HEK293 (cell line): Measurements from ENCODE around the gene MTMR11.

ENCODE experiments used
- CTCF ChIA-PET: fragments of 350-600 bp; formaldehyde crosslinking; extraction: SDS; loops from one replicate; lab custom pipeline; 2021; ENCODE audit warnings: antibody characterized with exemption; lab: Yijun Ruan, JAX
- POLR2A ChIA-PET: fragments of 300-600 bp; formaldehyde crosslinking; extraction: SDS; loops from one replicate; lab custom pipeline; 2020; ENCODE audit warnings: antibody characterized with exemption, inconsistent platforms; lab: Yijun Ruan, JAX
- H3K27ac ChIP-seq: fragments of 200-500 bp; sonication (Bioruptor generic); 2 replicates; pipeline ENCODE4 v1.5.1; 2014; ENCODE audit warnings: low read depth, low read length, control low read depth, inconsistent platforms; ENCODE audit errors: extremely low read depth
- H3K36me3 ChIP-seq, 2 experiments: fragments of 200-500 bp in 1 of 2; sonication (Bioruptor generic) in 1 of 2; 1 replicate in 1 of 2; 2 replicates in 1 of 2; pipeline ENCODE4 v1.5.1; 2014 to 2017; ENCODE audit warnings: inconsistent platforms in 2 of 2, low read length in 2 of 2; ENCODE audit not compliant: control insufficient read depth in 2 of 2, insufficient read depth in 1 of 2
- H3K4me1 ChIP-seq: fragments of 200-500 bp; sonication (Bioruptor generic); 2 replicates; pipeline ENCODE4 v1.5.1; 2014; ENCODE audit warnings: mild to moderate bottlenecking, low read length, inconsistent platforms; ENCODE audit not compliant: control insufficient read depth, insufficient read depth
- H3K4me3 ChIP-seq: 2 replicates; pipeline ENCODE4 v1.5.1; 2011; ENCODE audit warnings: low read depth, mild to moderate bottlenecking, control low read depth, low read length, moderate library complexity
- H3K9me3 ChIP-seq: fragments of 200-500 bp; sonication (Bioruptor generic); 2 replicates; pipeline ENCODE4 v1.5.1; 2014; ENCODE audit warnings: low read depth, low read length, inconsistent platforms; ENCODE audit not compliant: control insufficient read depth, insufficient read depth
- HOXA7 ChIP-seq: sonication (generic); formaldehyde crosslinking; IDR thresholded peaks from 2 replicates; pipeline ENCODE4 v1.8.1; 2022; ENCODE audit warnings: missing genetic modification reagents, borderline replicate concordance
- ZBTB8A ChIP-seq: fragments of 450-650 bp; formaldehyde crosslinking; IDR thresholded peaks from 2 replicates; pipeline ENCODE4 v1.5.1; 2016; ENCODE audit warnings: missing biosample characterization, missing genetic modification characterization
- ZNF114 ChIP-seq: fragments of 450-650 bp; formaldehyde crosslinking; IDR thresholded peaks from 2 replicates; pipeline ENCODE4 v1.5.0; 2017; ENCODE audit warnings: missing biosample characterization, missing genetic modification characterization
- ZNF140 ChIP-seq: fragments of 450-650 bp; formaldehyde crosslinking; IDR thresholded peaks from 2 replicates; pipeline ENCODE4 v1.5.1; 2016; ENCODE audit warnings: missing biosample characterization, missing genetic modification characterization
- ZNF2 ChIP-seq: fragments of 450-650 bp; formaldehyde crosslinking; IDR thresholded peaks from 2 replicates; pipeline ENCODE4 v1.5.1; 2016; ENCODE audit warnings: missing biosample characterization, missing genetic modification characterization
- ZNF311 ChIP-seq: fragments of 450-650 bp; formaldehyde crosslinking; IDR thresholded peaks from 2 replicates; pipeline ENCODE4 v1.5.1; 2017; ENCODE audit warnings: missing biosample characterization, missing genetic modification characterization, borderline replicate concordance
- ZNF404 ChIP-seq: fragments of 450-650 bp; formaldehyde crosslinking; IDR thresholded peaks from 2 replicates; pipeline ENCODE4 v1.5.1; 2017; ENCODE audit warnings: missing biosample characterization, missing genetic modification characterization
- ZNF558 ChIP-seq: fragments of 450-650 bp; formaldehyde crosslinking; IDR thresholded peaks from 2 replicates; pipeline ENCODE4 v1.5.1; 2016; ENCODE audit warnings: missing biosample characterization, missing genetic modification characterization
- ZNF596 ChIP-seq: fragments of 450-650 bp; IDR thresholded peaks from 2 replicates; pipeline ENCODE4 v1.5.0; 2018; ENCODE audit warnings: missing biosample characterization, mild to moderate bottlenecking, missing genetic modification characterization, moderate library complexity
- ZNF626 ChIP-seq: fragments of 450-650 bp; sonication (Bioruptor Pico); formaldehyde crosslinking; IDR thresholded peaks from 2 replicates; pipeline ENCODE4 v1.5.1; 2018; ENCODE audit warnings: missing biosample characterization, missing genetic modification characterization, inconsistent platforms
- ZNF629 ChIP-seq: fragments of 450-650 bp; formaldehyde crosslinking; IDR thresholded peaks from 2 replicates; pipeline ENCODE4 v1.5.1; 2017; ENCODE audit warnings: missing biosample characterization, missing genetic modification characterization
- ZNF639 ChIP-seq: fragments of 450-650 bp; formaldehyde crosslinking; IDR thresholded peaks from 2 replicates; pipeline ENCODE4 v1.5.1; 2016; ENCODE audit warnings: missing biosample characterization, missing genetic modification characterization
- ZNF677 ChIP-seq: fragments of 450-650 bp; IDR thresholded peaks from 2 replicates; pipeline ENCODE4 v1.5.0; 2018; ENCODE audit warnings: missing biosample characterization, mild to moderate bottlenecking, missing genetic modification characterization, moderate library complexity
- ZNF76 ChIP-seq: fragments of 450-650 bp; formaldehyde crosslinking; IDR thresholded peaks from 2 replicates; pipeline ENCODE4; 2016; ENCODE audit warnings: low read depth, missing biosample characterization, missing genetic modification characterization, borderline replicate concordance
- ZNF776 ChIP-seq: fragments of 450-650 bp; formaldehyde crosslinking; IDR thresholded peaks from 2 replicates; pipeline ENCODE4 v1.5.0; 2017; ENCODE audit warnings: missing biosample characterization, missing genetic modification characterization, borderline replicate concordance
- TF ChIP-seq, protein P1 (sequence below): IDR thresholded peaks from 2 replicates; pipeline ENCODE4 v1.6.1; 2011; ENCODE audit warnings: mild to moderate bottlenecking, low read depth, low read length, borderline replicate concordance
- TF ChIP-seq, protein P2 (sequence below): fragments of 450-650 bp; formaldehyde crosslinking; IDR thresholded peaks from 2 replicates; pipeline ENCODE4 v1.5.1; 2017; ENCODE audit warnings: missing biosample characterization, missing genetic modification characterization
- TF ChIP-seq, protein P3 (sequence below): fragments of 450-650 bp; formaldehyde crosslinking; IDR thresholded peaks from 2 replicates; pipeline ENCODE4 v1.5.1; 2016; ENCODE audit warnings: missing biosample characterization, missing genetic modification characterization
- TF ChIP-seq, protein P4 (sequence below): fragments of 450-650 bp; formaldehyde crosslinking; IDR thresholded peaks from 2 replicates; pipeline ENCODE4 v1.5.1; 2017; ENCODE audit warnings: missing biosample characterization, missing genetic modification characterization
- TF ChIP-seq, protein P5 (sequence below): fragments of 450-650 bp; formaldehyde crosslinking; conservative IDR thresholded peaks from 2 replicates; pipeline ENCODE4 v1.5.1; 2016; ENCODE audit warnings: low read depth, missing biosample characterization, missing genetic modification characterization

MTMR11 gene

GRCh38 chr1:149929856-149930255, 6.8 kb downstream of the MTMR11 start:
- Histone ChIP-seq H3K4me3 (no peak overlapping the region), H3K36me3 (peaks cover 16 to 66% of the 10 kb centered on the region in 2 experiments), H3K27ac (no peak overlapping the region), H3K9me3 (no peaks in the 10 kb centered on the region), H3K4me1 (0 out of 2 replicates have a peak, but pooled peaks cover 2% of the 10 kb centered on the region)
- CTCF ChIA-PET, result interaction anchor here (0.6 to 0.9 kb wide), 2 partner anchors 236 to 257 kb away, joined by 3 read pairs; no protein-coding TSS in a partner anchor
- TF ChIP-seq ZNF558 (tag by site-specific recombination) (no peak), ZNF596 (tag by site-specific recombination) (no peak), ZNF140 (tag by site-specific recombination) (no peak), ZNF114 (tag by site-specific recombination) (no peak), ZNF776 (tag by site-specific recombination) (no peak), ZNF677 (no peak), ZNF626 (tag by site-specific recombination) (no peak), ZNF639 (tag by site-specific recombination) (no peak), ZNF629 (tag by site-specific recombination) (no peak), ZBTB8A (tag by site-specific recombination) (no peak), ZNF76 (tag by site-specific recombination) (no peak), ZNF404 (no peak), ZNF311 (no peak), ZNF2 (no peak), HOXA7 (CRISPR knock-in tag) (no peak)
- TF ChIP-seq, protein P1, sequence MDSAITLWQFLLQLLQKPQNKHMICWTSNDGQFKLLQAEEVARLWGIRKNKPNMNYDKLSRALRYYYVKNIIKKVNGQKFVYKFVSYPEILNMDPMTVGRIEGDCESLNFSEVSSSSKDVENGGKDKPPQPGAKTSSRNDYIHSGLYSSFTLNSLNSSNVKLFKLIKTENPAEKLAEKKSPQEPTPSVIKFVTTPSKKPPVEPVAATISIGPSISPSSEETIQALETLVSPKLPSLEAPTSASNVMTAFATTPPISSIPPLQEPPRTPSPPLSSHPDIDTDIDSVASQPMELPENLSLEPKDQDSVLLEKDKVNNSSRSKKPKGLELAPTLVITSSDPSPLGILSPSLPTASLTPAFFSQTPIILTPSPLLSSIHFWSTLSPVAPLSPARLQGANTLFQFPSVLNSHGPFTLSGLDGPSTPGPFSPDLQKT, result no peak
- TF ChIP-seq, protein P2, sequence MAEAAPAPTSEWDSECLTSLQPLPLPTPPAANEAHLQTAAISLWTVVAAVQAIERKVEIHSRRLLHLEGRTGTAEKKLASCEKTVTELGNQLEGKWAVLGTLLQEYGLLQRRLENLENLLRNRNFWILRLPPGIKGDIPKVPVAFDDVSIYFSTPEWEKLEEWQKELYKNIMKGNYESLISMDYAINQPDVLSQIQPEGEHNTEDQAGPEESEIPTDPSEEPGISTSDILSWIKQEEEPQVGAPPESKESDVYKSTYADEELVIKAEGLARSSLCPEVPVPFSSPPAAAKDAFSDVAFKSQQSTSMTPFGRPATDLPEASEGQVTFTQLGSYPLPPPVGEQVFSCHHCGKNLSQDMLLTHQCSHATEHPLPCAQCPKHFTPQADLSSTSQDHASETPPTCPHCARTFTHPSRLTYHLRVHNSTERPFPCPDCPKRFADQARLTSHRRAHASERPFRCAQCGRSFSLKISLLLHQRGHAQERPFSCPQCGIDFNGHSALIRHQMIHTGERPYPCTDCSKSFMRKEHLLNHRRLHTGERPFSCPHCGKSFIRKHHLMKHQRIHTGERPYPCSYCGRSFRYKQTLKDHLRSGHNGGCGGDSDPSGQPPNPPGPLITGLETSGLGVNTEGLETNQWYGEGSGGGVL (tag by site-specific recombination), result no peak
- TF ChIP-seq, protein P3, sequence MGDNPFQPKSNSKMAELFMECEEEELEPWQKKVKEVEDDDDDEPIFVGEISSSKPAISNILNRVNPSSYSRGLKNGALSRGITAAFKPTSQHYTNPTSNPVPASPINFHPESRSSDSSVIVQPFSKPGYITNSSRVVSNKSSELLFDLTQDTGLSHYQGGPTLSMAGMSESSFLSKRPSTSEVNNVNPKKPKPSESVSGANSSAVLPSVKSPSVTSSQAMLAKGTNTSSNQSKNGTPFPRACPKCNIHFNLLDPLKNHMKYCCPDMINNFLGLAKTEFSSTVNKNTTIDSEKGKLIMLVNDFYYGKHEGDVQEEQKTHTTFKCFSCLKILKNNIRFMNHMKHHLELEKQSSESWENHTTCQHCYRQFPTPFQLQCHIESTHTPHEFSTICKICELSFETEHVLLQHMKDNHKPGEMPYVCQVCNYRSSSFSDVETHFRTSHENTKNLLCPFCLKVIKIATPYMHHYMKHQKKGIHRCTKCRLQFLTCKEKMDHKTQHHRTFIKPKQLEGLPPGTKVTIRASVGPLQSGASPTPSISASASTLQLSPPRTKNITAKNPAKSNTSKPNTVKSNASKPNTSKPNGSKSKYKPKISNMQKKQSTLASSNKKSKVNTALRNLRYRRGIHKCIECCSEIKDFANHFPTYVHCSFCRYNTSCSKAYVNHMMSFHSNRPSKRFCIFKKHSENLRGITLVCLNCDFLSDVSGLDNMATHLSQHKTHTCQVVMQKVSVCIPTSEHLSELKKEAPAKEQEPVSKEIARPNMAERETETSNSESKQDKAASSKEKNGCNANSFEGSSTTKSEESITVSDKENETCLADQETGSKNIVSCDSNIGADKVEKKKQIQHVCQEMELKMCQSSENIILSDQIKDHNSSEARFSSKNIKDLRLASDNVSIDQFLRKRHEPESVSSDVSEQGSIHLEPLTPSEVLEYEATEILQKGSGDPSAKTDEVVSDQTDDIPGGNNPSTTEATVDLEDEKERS (tag by site-specific recombination), result no peak
- TF ChIP-seq, protein P4, sequence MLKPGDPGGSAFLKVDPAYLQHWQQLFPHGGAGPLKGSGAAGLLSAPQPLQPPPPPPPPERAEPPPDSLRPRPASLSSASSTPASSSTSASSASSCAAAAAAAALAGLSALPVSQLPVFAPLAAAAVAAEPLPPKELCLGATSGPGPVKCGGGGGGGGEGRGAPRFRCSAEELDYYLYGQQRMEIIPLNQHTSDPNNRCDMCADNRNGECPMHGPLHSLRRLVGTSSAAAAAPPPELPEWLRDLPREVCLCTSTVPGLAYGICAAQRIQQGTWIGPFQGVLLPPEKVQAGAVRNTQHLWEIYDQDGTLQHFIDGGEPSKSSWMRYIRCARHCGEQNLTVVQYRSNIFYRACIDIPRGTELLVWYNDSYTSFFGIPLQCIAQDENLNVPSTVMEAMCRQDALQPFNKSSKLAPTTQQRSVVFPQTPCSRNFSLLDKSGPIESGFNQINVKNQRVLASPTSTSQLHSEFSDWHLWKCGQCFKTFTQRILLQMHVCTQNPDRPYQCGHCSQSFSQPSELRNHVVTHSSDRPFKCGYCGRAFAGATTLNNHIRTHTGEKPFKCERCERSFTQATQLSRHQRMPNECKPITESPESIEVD (tag by site-specific recombination), result no peak
- TF ChIP-seq, protein P5, sequence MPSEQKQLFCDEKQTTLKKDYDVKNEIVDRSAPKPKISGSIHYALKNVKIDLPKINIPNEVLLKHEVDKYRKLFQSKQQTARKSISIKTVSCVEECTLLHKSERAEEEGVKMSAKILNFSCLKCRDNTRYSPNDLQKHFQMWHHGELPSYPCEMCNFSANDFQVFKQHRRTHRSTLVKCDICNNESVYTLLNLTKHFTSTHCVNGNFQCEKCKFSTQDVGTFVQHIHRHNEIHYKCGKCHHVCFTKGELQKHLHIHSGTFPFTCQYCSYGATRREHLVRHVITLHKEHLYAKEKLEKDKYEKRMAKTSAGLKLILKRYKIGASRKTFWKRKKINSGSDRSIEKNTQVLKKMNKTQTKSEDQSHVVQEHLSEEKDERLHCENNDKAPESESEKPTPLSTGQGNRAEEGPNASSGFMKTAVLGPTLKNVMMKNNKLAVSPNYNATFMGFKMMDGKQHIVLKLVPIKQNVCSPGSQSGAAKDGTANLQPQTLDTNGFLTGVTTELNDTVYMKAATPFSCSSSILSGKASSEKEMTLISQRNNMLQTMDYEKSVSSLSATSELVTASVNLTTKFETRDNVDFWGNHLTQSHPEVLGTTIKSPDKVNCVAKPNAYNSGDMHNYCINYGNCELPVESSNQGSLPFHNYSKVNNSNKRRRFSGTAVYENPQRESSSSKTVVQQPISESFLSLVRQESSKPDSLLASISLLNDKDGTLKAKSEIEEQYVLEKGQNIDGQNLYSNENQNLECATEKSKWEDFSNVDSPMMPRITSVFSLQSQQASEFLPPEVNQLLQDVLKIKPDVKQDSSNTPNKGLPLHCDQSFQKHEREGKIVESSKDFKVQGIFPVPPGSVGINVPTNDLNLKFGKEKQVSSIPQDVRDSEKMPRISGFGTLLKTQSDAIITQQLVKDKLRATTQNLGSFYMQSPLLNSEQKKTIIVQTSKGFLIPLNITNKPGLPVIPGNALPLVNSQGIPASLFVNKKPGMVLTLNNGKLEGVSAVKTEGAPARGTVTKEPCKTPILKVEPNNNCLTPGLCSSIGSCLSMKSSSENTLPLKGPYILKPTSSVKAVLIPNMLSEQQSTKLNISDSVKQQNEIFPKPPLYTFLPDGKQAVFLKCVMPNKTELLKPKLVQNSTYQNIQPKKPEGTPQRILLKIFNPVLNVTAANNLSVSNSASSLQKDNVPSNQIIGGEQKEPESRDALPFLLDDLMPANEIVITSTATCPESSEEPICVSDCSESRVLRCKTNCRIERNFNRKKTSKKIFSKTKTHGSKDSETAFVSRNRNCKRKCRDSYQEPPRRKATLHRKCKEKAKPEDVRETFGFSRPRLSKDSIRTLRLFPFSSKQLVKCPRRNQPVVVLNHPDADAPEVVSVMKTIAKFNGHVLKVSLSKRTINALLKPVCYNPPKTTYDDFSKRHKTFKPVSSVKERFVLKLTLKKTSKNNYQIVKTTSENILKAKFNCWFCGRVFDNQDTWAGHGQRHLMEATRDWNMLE, result no peak
- POLR2A ChIA-PET, result interaction anchor here (2.5 to 2.8 kb wide), 2 partner anchors 9 to 43 kb away, joined by 19 to 30 read pairs; a partner anchor contains a TSS
